Liver (tissue), 9 donors: Measurements from ENCODE around the gene SLIT3. TPM values are rescaled to one million over a fixed set of nuclear protein-coding genes. Genes with fewer than 3 reads are reported as not detected.

ENCODE experiments used
- DNase-seq: peaks from one replicate; pipeline ENCODE4 v3.0.0-alpha.2; 2017; ENCODE audit warnings: low spot score
- H3K27ac ChIP-seq, 2 donors: one replicate each; pipeline ENCODE4 v1.7.0; 2013; ENCODE audit warnings: inconsistent platforms in 2 of 2, low read length in 2 of 2, control low read depth in 1 of 2, low read depth in 1 of 2, mild to moderate bottlenecking in 1 of 2
- H3K27me3 ChIP-seq, 4 donors: one replicate each; pipeline versions ENCODE4 v1.6.1 to v1.7.0; 2013; ENCODE audit warnings: low read length in 3 of 4, inconsistent platforms in 1 of 4, mild to moderate bottlenecking in 1 of 4, moderate library complexity in 1 of 4; ENCODE audit not compliant: control insufficient read depth in 4 of 4, insufficient read depth in 4 of 4
- H3K36me3 ChIP-seq, 4 donors: one replicate each; pipeline versions ENCODE4 v1.6.1 to v1.7.0; 2013; ENCODE audit warnings: low read length in 3 of 4, mild to moderate bottlenecking in 3 of 4, low read depth in 1 of 4, moderate library complexity in 1 of 4; ENCODE audit not compliant: control insufficient read depth in 4 of 4, insufficient read depth in 3 of 4
- H3K4me1 ChIP-seq, 4 donors: one replicate each; pipeline versions ENCODE4 v1.6.1 to v1.7.0; 2013; ENCODE audit warnings: low read length in 3 of 4, mild to moderate bottlenecking in 3 of 4, moderate library complexity in 1 of 4; ENCODE audit not compliant: control insufficient read depth in 4 of 4, insufficient read depth in 4 of 4
- H3K4me3 ChIP-seq, 3 donors: one replicate each; pipeline versions ENCODE4 v1.6.1 to v1.7.0; 2013; ENCODE audit warnings: low read length in 3 of 3, control low read depth in 1 of 3, low read depth in 1 of 3, mild to moderate bottlenecking in 1 of 3
- H3K9ac ChIP-seq, 2 donors: one replicate each; pipeline ENCODE4 v1.7.0; 2013; ENCODE audit warnings: low read length in 2 of 2, mild to moderate bottlenecking in 2 of 2, moderate library complexity in 2 of 2, control low read depth in 1 of 2, low read depth in 1 of 2
- H3K9me3 ChIP-seq, 4 donors: one replicate each; pipeline versions ENCODE4 v1.6.1 to v1.7.0; 2013; ENCODE audit warnings: low read length in 3 of 4; ENCODE audit not compliant: control insufficient read depth in 4 of 4
- CTCF ChIP-seq: fragments of 150-350 bp; IDR thresholded peaks from 2 replicates; pipeline ENCODE4 v1.5.1; 2017; ENCODE audit warnings: improper control_type of control experiment, low read depth, low read length; ENCODE audit not compliant: missing input control
- EGR1 ChIP-seq, 2 donors: IDR thresholded peaks; 2 replicates each; pipeline ENCODE4 v1.6.1; 2016 to 2018; ENCODE audit warnings: antibody characterized with exemption in 2 of 2, low read depth in 2 of 2
- FOXA1 ChIP-seq: IDR thresholded peaks from 2 replicates; pipeline ENCODE4 v1.6.1; 2016; ENCODE audit warnings: antibody characterized with exemption
- FOXA2 ChIP-seq: IDR thresholded peaks from 2 replicates; pipeline ENCODE4 v1.6.1; 2016; ENCODE audit warnings: antibody characterized with exemption
- GABPA ChIP-seq, 2 donors: IDR thresholded peaks in 1 of 2; conservative IDR thresholded peaks in 1 of 2; 2 replicates each; pipeline ENCODE4 v1.6.1; 2016; ENCODE audit warnings: antibody characterized with exemption in 2 of 2, mild to moderate bottlenecking in 1 of 2, moderate library complexity in 1 of 2
- HNF4A ChIP-seq, 2 donors: conservative IDR thresholded peaks; 2 replicates each; pipeline ENCODE4 v1.6.1; 2016; ENCODE audit warnings: antibody characterized with exemption in 2 of 2, mild to moderate bottlenecking in 2 of 2
- HNF4G ChIP-seq: IDR thresholded peaks from 2 replicates; pipeline ENCODE4 v1.6.1; 2016; ENCODE audit warnings: antibody characterized with exemption
- JUND ChIP-seq, 2 donors: IDR thresholded peaks; 2 replicates each; pipeline ENCODE4 v1.6.1; 2016; ENCODE audit warnings: antibody characterized with exemption in 2 of 2
- NR2F2 ChIP-seq: IDR thresholded peaks from 2 replicates; pipeline ENCODE4 v1.6.1; 2016; ENCODE audit warnings: antibody characterized with exemption
- RAD21 ChIP-seq, 2 donors: IDR thresholded peaks; 2 replicates each; pipeline ENCODE4 v1.6.1; 2016; ENCODE audit warnings: antibody characterized with exemption in 2 of 2, mild to moderate bottlenecking in 2 of 2
- RXRA ChIP-seq, 2 donors: IDR thresholded peaks; 2 replicates each; pipeline ENCODE4 v1.6.1; 2017 to 2018; ENCODE audit warnings: antibody characterized with exemption in 2 of 2, mild to moderate bottlenecking in 1 of 2
- SP1 ChIP-seq: IDR thresholded peaks from 2 replicates; pipeline ENCODE4 v1.6.1; 2018; ENCODE audit warnings: antibody characterized with exemption, mild to moderate bottlenecking
- TAF1 ChIP-seq: conservative IDR thresholded peaks from 2 replicates; pipeline ENCODE4 v1.6.1; 2016; ENCODE audit warnings: antibody characterized with exemption, mild to moderate bottlenecking
- YY1 ChIP-seq: IDR thresholded peaks from 2 replicates; pipeline ENCODE4 v1.6.1; 2016; ENCODE audit warnings: antibody characterized with exemption, mild to moderate bottlenecking
- ZBTB33 ChIP-seq: IDR thresholded peaks from 2 replicates; pipeline ENCODE4 v1.6.1; 2016; ENCODE audit warnings: antibody characterized with exemption
- WGBS: extraction: QIAGEN DNeasy Blood & Tissue Kit; methylation state at CpG from one replicate; pipeline ENCODE4 v1.1.7; 2013; 5-methylcytosine and 5-hydroxymethylcytosine counted together
- polyA plus RNA-seq, 2 donors: library from polyadenylated mRNA; stranded (reverse) in 1 of 2; unstranded in 1 of 2; fragments of 200-250 nt in 1 of 2; fragments of >200 nt in 1 of 2; fragmentation: Nextera tagmentation in 1 of 2; extraction: Ambion mirVana in 1 of 2; gene quantifications; one replicate each; pipeline versions ENCODE4 v1.2.1 to v1.2.3, GENCODE V29; 2013 to 2015
- total RNA-seq, 2 donors: library from RNA; depleted of rRNA; stranded (reverse); fragments of >200 nt; gene quantifications; one replicate each; pipeline ENCODE4 v1.2.3, GENCODE V29; 2014
- TF ChIP-seq, protein P1 (sequence below): IDR thresholded peaks from 2 replicates; pipeline ENCODE4 v1.6.1; 2016; ENCODE audit warnings: antibody characterized with exemption, mild to moderate bottlenecking
- TF ChIP-seq, protein P2 (sequence below): IDR thresholded peaks from 2 replicates; pipeline ENCODE4 v1.6.1; 2016; ENCODE audit warnings: antibody characterized with exemption
- donor health status: healthy.
- donor health status: healthy.
- donor health status: healthy.
- donor health status: healthy.
- donor health status: healthy.

Gene SLIT3
- total and polyA plus RNA-seq, 4 donors: 0.61 to 1.3 (median 0.91) TPM

DNA sequence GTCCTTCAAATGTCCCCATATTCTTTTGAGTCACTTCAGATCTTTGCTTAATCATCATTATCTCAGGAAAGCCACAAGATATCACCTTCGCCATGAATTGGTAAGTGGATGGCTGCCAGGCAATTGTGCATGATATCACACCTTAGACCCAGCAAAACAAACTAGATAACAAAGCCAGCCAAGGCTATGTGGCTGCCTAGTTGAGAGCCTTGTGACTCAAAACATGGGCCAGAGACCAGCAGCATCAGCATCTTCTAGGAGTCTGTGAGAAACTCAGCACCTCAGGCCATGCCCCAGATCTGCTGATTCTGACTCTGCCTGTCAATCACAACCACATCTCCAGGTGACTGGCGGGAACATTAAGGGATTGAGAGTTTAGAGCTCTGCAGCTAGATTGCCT, 82.8 kb downstream of the SLIT3 start:
- 84% methylated on average over 2 of the region's 2 CpGs for WGBS
- Histone ChIP-seq H3K4me1 (no peaks in the 10 kb centered on the region), H3K9me3 (no peaks in the 10 kb centered on the region), H3K9ac (no peak overlapping the region), H3K27me3 (peaks cover 0 to 5% (median 2%) of the 10 kb centered on the region in 4 donors), H3K4me3 (no peak overlapping the region), H3K27ac (no peak overlapping the region), H3K36me3 (no peaks in the 10 kb centered on the region)
- TF ChIP-seq, protein P1, sequence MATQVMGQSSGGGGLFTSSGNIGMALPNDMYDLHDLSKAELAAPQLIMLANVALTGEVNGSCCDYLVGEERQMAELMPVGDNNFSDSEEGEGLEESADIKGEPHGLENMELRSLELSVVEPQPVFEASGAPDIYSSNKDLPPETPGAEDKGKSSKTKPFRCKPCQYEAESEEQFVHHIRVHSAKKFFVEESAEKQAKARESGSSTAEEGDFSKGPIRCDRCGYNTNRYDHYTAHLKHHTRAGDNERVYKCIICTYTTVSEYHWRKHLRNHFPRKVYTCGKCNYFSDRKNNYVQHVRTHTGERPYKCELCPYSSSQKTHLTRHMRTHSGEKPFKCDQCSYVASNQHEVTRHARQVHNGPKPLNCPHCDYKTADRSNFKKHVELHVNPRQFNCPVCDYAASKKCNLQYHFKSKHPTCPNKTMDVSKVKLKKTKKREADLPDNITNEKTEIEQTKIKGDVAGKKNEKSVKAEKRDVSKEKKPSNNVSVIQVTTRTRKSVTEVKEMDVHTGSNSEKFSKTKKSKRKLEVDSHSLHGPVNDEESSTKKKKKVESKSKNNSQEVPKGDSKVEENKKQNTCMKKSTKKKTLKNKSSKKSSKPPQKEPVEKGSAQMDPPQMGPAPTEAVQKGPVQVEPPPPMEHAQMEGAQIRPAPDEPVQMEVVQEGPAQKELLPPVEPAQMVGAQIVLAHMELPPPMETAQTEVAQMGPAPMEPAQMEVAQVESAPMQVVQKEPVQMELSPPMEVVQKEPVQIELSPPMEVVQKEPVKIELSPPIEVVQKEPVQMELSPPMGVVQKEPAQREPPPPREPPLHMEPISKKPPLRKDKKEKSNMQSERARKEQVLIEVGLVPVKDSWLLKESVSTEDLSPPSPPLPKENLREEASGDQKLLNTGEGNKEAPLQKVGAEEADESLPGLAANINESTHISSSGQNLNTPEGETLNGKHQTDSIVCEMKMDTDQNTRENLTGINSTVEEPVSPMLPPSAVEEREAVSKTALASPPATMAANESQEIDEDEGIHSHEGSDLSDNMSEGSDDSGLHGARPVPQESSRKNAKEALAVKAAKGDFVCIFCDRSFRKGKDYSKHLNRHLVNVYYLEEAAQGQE: no peak
- TF ChIP-seq TAF1 (no peak), ZBTB33 (no peak), HNF4A (conservative IDR thresholded peaks at IDR 0.05) (no peak), RAD21 (IDR thresholded peaks at IDR 0.05) (no peak), GABPA (IDR thresholded peaks at IDR 0.05 in 1 of 2, conservative IDR thresholded peaks at IDR 0.05 in 1 of 2) (no peak), YY1 (no peak), HNF4G (no peak), RXRA (IDR thresholded peaks at IDR 0.05) (no peak), NR2F2 (no peak), FOXA1 (no peak), CTCF (no peak), SP1 (no peak), JUND (IDR thresholded peaks at IDR 0.05) (no peak), FOXA2 (no peak), EGR1 (IDR thresholded peaks at IDR 0.05; ENCODE audit: low read depth in 2 of 2) (no peak)
- TF ChIP-seq, protein P2, sequence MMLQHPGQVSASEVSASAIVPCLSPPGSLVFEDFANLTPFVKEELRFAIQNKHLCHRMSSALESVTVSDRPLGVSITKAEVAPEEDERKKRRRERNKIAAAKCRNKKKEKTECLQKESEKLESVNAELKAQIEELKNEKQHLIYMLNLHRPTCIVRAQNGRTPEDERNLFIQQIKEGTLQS: no peak
- no peak for DNase-seq

GRCh38 chr5:169216866-169217265, 84.1 kb downstream of the SLIT3 start:
- Histone ChIP-seq H3K27me3 (peaks cover 0 to 5% (median 2%) of the 10 kb centered on the region in 4 donors), H3K4me3 (no peak overlapping the region), H3K4me1 (no peaks in the 10 kb centered on the region), H3K9ac (no peak overlapping the region), H3K27ac (no peak overlapping the region), H3K36me3 (no peaks in the 10 kb centered on the region), H3K9me3 (no peaks in the 10 kb centered on the region)
- 71% methylated on average over 8 of the region's 8 CpGs for WGBS
- no peak for DNase-seq
- no peak for TF ChIP-seq YY1
- no peak for TF ChIP-seq FOXA2
- TF ChIP-seq CTCF: no peak
- no peak for TF ChIP-seq RXRA (IDR thresholded peaks at IDR 0.05)
- TF ChIP-seq RAD21 (IDR thresholded peaks at IDR 0.05): no peak
- no peak for TF ChIP-seq HNF4G
- no peak for TF ChIP-seq FOXA1
